T-helper 2 cell treated with Interferon-gamma antibody and Interleukin-4, amounts not matched to agents 100 ng/mL and 5 ng/mL, for 36 hours (primary cell): ENCODE results near the gene DHX35. TPM values are rescaled to one million over a fixed set of nuclear protein-coding genes. Genes with fewer than 3 reads are reported as not detected.
"Not testable (repeated sequence)": the region's sequence is repeated elsewhere in the genome, so short reads cannot be mapped to it uniquely, and the experiment has no call there.

Experiments used
- intact Hi-C: fragments of 100-400 bp; cut with micrococcal nuclease; formaldehyde crosslinking; loops from one replicate; pipeline ENCODE4 v1.15.1; 2023
- total RNA-seq: library from RNA; stranded (reverse); gene quantifications from 2 replicates; pipeline ENCODE4 v1.2.3, GENCODE V29; 2022

The DHX35 gene
- total RNA-seq, 1 donor from 2014 or later = 11.2 TPM

DNA sequence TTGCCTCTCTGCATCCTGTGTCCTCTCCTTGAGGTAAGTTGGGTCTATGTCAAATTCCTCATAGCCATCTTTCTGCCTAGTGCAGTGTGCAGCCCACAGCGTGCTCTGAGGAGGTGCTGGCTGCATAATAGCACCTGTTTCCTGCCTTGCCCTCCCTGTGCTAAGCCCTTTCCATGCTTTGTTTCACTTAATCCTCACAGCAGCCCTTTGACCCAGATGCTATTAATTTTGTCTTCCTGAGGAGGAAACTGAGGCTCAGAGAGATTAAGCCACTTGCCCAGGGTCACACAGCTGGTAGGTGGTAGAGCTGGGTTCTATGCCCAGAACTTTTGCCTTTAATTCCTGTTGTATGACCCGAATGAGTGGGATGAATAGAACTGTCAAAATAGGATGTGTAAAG lies 22.5 kb upstream of the DHX35 start:
- intact Hi-C loops = no loop called here

DNA sequence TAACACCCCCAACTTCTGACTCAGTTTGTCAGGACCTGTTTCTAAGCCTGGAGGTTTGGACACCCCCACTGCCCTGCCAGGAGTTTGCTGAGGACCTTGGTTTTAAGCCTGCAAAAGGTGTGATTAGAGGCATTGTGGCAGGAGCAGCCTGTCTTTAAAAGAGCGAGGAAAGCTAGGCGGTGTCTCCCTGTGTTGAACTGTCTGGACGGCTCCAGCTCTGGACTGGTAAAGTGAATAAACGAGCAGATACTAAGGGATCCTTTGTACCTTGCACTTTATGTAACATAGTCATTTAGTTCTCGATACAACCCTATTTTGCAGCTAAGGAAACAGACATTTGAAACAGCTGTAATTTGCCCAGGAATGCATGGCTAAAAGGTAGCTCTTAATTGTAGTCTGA lies 21.5 kb upstream of the DHX35 start:
- intact Hi-C loops = no loop called here

DNA sequence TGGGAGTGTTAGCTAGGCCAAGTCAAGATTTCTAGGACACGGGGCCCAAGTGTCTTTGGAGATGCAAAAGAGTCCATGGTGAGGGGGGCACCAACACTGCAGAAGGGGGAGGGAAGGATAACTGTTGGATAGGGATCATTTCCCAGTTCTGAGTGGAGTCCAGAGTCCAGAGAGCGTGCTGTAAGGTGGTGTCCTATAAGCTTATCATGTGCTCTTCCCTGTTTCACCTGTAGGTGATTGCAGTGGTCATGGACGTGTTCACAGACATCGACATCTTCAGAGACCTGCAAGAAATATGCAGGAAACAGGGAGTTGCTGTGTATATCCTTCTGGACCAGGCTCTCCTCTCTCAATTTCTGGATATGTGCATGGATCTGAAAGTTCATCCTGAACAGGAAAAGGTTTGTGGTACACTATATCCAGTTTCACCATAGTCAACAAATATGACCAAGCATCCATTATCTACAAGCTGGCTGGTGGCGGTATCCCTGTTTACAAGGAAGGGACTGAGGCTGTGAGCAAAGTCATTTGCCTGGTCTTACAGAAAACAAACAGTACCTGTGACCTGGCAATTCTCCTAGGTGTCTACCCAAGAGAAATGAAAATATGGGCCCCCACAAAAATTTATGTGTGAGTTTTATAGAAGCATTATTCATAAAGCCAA lies 20.3 kb upstream of the DHX35 start:
- intact Hi-C loops = no loop called here

DNA sequence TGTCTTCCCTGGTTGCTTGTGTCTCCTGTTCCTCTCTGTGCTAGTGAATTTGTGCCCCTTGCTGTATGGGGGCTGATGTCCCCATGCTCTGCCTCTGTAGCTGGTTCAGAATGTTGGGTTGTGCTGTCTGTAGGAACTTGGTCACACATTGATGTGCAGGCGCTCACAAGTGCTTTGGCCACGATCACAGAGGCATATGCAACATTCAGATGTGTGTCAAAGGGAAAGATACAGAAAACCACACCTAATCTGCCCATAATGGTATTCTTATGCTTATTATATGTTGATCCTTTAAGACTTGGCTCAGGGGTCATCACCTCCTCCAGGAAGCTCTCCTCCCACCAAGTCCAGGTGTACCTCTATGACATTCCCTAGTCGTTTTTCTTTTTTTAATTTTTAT lies 17.1 kb upstream of the DHX35 start:
- intact Hi-C loops = no loop called here

DNA sequence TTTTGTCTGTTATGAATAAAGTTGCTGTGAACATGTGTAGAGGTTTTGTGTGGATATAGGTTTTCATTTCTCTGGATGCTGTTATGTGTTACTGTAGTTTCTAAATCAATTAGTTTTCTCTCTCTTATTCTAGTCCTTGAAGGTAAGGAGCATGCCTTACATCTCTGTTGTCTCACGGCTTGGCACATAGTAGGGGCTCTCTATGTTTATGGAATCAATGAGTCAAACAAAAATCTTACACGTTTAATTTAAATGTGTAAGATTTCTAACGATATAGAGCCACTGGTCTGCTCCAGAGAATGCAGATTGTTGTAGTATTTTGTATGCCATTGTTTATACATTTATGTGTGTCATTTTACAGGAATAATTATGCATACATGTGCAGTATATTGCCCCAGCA lies 15.3 kb upstream of the DHX35 start:
- intact Hi-C loops = no loop called here

DNA sequence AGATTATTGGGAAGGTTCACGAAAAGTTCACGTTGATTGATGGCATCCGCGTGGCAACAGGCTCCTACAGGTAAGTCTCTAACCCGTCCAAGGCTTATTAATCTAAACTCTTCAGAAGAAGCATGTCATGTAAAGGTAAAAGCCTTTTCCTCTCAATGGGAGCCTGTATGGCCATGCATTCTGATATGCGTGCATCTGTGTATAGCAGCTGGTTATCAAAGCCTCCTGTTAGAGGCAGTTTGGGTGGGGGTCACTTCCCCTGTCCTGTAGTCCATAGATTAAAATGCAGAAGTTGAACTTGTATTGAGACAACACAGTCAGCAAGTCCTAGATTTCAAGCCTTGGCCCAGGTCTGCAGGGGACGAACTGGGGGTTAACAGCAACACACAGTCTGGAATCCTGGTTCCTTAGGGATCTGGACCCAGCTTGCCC lies 14.2 kb upstream of the DHX35 start:
- intact Hi-C loops = no loop called here

DNA sequence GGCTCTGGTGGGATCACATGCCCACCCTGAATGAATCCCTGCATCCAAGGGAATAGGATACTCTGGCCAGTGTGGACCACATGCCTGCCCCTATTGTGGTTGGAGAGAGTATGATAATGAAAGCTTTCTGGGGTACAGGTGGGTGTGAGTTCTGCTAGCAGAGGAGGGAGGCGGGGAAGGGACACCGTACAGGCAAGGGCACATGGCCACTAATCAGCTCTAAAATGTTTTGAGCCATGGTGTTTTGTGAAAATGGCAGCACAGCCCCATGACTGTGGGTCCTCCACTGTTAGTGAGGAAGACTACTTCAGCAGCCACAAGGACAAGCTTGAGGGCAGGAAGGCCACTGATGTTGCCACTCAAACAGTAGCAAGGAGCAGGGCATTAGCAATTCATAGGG lies 11.9 kb upstream of the DHX35 start:
- intact Hi-C loops = no loop called here

DNA sequence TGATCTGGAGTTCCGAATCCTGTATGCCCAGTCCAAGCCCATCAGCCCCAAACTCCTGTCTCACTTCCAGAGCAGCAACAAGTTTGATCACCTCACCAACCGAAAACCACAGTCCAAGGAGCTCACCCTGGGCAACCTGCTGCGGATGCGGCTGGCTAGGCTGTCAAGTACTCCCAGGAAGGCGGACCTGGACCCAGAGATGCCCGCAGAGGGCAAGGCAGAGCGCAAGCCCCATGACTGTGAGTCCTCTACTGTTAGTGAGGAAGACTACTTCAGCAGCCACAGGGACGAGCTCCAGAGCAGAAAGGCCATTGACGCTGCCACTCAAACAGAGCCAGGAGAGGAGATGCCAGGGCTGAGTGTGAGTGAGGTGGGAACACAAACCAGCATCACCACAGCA lies 10.5 kb upstream of the DHX35 start:
- intact Hi-C loops = no loop called here

DNA sequence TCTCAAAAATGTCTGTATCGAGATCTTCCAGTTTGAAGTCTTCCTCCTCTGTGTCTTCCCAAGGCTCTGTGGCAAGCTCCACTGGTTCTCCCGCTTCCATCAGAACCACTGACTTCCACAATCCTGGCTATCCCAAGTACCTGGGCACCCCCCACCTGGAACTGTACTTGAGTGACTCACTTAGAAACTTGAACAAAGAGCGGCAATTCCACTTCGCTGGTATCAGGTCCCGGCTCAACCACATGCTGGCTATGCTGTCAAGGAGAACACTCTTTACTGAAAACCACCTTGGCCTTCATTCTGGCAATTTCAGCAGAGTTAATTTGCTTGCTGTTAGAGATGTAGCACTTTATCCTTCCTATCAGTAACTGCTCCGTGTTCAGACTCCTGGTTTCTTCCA lies 10.0 kb upstream of the DHX35 start:
- intact Hi-C loops = no loop called here

DNA sequence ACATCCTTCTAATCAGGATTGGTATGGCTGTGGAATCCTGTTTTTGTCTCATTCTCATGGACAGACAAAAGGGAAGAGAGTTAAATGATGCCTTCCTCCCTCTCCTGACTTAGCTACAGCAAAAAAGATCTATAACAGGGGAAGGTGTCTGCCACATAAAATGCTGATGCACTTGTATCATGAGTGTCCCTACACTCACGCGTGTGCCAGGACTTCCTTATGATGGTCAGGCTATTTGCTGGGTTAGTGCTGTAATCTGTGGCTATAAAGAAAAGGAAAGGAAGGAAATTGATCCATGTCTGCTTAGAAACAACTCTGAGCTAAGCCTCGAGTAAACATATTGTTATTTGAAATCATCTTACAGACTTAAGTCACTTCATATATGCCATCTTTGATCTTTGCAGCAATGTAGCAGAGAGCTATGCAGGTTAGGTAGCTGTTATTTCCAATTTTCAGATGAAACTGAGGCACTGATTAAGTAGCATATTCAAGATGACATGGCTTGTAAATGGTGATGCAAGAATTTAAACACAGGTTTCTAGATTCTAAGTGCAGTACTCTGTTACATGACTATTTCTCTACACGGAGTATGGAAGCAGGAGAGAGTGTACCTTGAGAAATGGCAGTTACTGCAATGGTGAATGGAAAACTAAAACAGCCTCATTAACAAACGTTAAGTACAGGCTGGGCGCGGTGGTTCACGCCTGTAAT lies 8.4 kb upstream of the DHX35 start:
- intact Hi-C loops = no loop called here

DNA sequence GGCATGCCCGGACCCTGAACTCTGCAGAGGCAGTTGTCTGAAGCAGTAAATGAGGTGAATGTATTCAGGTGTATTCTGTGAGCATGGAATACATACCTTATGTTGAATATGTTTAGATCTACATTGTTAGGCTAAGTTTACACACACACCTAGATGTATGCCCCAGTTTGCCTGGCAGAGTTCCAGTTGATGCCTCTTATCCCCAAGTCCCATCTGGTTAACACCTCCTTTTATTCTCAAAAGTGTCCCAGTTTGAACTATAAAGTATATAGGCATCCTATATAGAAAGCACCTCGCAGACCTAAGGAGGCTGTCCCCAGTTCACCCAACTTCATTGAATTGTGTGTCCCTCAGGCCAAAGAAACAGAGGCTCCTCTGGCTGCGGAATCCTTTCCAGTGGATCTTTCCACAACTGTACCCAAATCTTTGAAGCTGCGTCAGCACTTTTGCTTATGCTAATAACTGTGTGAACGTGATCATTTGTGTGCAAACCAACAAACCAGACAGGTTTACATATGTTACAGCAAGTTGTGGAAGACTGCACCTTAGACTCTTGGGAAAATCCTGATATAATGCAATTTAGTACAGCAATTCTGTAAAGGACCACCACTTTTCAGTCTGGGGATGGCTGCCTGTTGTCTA lies 4.8 kb upstream of the DHX35 start:
- intact Hi-C loops = no loop called here

DNA sequence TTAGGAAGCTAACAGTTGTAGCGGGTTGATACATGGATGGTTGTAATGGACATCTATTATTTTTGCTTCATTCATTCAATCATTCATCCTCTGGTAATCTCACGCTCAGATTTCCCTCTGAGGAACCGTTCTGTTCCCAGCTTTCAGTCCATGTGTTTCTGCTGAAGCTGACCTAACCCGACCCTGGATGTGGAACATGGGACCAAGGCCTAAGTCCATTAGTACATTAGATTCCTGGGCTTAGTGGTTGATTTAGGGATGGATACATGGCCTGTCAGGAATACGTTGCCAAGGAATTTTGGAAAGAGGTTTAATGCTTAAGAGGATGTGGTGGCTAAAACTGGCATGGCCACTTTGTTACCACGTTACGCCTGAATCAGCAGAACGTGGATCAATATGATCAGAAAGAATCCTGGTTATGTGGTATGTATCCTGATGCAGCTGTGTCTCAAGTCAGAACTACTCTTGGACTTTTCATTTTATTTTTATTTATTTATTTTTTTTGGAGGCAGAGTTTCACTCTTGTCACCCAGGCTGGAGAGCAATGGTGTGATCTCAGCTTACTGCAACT lies 4.1 kb upstream of the DHX35 start:
- intact Hi-C loops = no loop called here

DNA sequence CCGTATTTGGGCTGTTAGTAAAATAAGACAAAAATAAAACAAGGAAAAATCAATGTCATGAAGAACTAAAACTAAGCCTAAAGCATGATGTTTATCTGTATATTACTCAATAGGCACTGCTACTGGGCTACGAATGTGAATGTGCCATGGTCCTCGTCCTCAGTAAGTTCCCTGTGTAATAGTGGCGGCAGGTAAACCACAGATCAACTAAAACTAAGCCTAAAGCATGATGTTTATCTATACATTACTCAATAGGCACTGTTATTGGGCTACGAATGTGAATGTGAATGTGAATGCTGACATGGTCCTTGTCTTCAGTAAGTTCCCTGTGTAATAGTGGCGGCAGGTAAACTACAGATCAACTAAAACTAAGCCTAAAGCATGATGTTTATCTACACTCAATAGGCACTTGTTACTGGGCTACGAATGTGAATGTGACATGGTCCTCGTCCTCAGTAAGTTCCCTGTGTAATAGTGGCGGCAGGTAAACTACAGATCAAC lies 1.9 kb upstream of the DHX35 start:
- intact Hi-C loops = not testable (repeated sequence)

DNA sequence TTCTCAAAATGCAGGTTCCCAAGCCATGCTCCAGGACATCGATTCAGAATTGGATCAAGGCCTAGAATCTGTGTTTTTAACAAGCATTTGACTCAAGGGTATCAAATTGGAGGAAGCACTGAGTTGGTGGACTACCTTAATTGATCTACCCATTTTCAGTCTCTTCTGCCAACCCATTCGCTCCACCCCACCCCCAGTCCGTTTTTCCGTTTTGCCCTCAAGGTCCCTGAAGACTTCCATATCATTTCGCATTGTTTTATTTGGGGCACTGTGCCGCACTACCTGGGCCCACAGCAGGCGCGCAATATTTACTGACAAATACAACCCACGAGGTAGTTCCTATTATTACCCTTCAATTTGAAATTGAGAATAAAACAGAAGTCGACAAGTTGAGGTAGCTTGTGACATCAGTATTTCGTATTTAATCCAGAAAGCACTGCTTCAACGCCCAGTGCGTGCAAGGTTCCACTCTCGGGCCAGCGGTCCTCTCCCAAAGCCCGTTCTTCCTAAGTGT lies 557 bp upstream of the DHX35 start:
- intact Hi-C loops = loop anchor here (1.0 to 2.0 kb wide), 4 partner anchors 35 to 213 kb away; partner anchors contain the start of genes ACTR5, FAM83D and PPP1R16B

DNA sequence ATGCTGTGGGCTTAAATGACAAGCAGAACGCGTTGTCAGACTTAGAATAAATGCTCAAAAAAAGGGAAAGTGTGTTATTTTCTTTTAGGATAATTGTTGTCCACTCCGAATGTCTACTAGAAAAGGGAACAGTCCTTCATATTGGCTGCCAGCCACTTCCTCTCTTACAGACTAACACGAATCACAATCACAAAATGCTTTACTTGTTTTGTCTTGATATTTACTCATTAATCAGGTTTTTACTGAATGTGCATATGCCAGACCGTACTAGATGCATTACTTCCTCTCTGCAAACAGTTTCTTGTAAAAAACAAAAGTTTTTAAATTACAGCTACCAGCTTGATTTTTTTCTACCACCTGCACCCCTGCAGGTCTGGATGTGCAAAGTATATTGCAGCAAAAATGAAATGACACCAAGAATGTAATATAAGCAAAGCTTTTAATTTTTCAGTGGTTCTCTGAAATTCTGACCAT lies 821 bp downstream of the DHX35 start:
- intact Hi-C loops = loop anchor here (1.0 to 2.0 kb wide), 4 partner anchors 37 to 215 kb away; partner anchors contain the start of genes ACTR5, FAM83D and PPP1R16B

DNA sequence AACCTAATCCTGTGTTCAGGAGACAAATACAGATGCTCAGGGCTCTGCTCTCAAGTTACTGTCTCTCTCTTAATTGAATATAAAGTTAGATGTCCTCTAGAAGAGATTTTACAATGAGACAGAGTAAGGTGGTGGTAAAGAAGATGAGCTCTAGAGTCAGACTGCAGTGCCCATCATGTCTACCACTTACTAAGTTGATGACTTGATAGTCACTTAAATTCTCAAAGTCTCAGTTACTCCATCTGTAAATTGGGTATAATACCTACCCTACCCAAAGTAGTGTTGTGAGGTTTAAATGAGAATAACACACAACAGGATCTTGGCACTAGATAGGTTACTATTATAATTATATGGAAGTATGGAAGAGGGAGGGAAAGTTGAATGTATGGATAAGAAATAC lies 1.6 kb downstream of the DHX35 start:
- intact Hi-C loops = loop anchor here (2.0 kb wide), 1 partner anchor 159 kb away; the partner anchor contains the start of gene PPP1R16B

DNA sequence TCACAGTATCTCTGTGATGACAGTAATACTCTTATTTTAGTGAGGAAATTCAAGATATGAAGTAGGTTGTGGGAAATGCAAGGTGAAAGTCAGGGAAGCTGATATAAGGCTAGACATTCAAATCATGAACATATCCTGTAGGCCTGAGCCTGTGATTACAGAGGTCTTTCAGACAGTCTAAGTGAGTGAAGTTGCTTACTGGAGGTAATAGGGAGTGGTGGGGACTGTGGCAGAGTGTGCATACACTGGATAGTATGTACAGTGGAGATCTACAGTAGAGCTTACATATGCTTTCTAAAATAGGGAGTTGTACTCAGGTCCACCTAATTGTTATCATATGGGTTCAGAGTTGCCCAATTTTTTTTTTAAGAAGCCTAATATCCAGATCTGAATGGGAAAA lies 3.1 kb downstream of the DHX35 start:
- intact Hi-C loops = no loop called here

DNA sequence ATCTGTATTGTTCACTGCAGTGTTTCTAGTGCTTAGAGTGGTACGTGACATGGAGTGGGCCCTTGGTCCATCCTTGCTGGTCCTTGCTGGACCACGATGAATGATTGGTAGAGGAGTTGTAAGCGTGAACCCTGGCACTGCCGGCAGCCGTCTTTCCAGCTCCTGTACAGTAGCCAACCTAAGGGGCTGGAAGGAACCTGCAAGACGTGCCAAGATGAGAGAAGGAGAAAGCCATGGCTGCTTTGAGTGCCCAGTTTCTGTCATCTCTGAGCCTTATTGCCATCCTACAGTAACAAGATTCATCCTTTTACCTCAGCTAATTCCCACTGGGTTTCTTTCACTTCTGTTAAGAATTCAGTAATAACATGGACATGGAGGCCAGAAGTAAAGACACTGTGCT lies 5.9 kb downstream of the DHX35 start:
- intact Hi-C loops = no loop called here

DNA sequence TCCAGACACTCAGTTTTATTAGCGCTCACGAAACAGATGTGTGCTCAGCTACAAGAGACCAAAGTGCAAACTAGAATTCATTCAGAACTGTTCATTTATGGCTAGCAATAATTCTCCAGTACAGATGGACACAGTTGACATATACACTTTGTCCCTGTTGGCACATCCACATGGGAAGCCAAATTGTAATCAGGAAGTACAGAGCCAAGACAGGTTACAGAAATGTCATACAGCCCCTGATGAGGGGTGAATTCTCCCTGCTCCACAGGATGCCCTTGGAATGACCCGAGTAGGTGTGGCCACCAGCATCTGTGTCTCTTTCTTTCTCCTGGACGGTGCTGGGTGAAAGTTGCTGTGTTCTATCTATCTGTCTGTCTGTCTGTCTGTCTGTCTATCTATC lies 7.6 kb downstream of the DHX35 start:
- intact Hi-C loops = no loop called here

DNA sequence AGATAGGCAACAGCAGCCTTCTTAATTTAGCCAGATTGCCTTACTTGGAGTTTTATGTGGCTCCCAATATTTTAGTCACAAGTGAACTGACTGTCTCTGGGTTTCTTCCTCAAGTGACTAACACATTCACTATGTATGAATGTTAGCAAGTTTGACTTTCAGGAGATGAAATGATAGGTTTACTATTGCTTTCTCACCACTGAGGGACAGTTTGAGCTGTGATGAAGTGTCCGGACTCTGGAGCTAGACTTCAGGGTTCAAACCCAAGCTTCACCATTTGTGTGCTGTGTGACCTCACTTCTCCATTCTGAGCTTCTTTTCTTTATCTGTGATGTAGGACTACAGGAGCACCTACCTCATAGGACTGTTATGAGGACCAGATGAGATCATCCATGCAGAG lies 8.2 kb downstream of the DHX35 start:
- intact Hi-C loops = no loop called here

DNA sequence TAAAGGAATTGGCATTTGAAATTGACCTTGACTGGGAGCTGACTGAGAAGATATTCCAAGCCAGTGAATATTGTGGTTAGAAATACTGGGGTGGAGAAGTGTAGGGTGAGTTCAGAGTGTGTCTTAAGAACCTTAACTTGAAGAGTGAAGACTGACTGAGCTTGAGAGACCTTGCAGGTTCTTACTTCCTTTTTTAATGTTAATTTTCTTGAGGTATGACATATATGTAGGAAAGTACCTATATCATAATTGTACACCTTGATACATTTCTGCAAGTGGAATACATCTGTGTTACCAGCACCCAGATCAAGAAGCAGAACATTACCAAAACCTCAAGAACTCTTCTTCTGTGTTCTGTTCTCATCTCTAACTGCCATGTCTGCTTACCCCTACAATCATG lies 11.0 kb downstream of the DHX35 start:
- intact Hi-C loops = no loop called here

DNA sequence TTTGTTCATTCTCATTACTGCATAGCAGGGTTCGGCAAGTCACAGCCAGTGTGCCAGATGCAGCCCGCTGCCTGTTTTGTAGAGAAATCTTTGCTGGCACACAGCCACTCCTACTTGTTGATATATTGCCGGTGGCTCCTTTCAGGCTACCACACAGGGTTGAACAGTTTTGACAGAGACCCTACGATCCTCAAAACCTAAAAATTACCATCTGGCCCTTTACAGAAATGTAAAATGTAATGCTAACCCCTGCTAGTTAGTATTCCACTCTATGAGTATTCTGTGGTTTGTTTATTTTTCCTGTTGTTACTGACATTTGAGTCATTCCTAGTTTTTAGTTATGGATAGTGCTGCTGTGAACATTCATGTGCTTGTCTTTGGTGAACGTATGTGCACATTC lies 11.5 kb downstream of the DHX35 start:
- intact Hi-C loops = no loop called here
